HL-60/S4 (cell line): ENCODE measurements around the gene KLC1.

ENCODE experiments used
- in situ Hi-C: fragments of 300-500 bp; cut with MboI; formaldehyde crosslinking; loops from 2 replicates; pipeline ENCODE4 v1.14.3; 2022; ENCODE audit warnings: low sequenced_read_pairs

Gene KLC1

GRCh38 chr14:103657471-103657870, 28.5 kb downstream of the KLC1 start:
- in situ Hi-C loops = no loop called here

GRCh38 chr14:103659631-103660030, 30.6 kb downstream of the KLC1 start:
- in situ Hi-C loops = no loop called here

- in situ Hi-C loops = no loop called here
Measured at GRCh38 chr14:103662029-103662428, 33.0 kb downstream of the KLC1 start.

- in situ Hi-C loops = no loop called here
Measured at GRCh38 chr14:103662591-103662990, 33.6 kb downstream of the KLC1 start.

GRCh38 chr14:103663506-103663905, 34.5 kb downstream of the KLC1 start:
- in situ Hi-C loops = no loop called here

- in situ Hi-C loops = no loop called here
Measured at GRCh38 chr14:103667671-103668070, 38.7 kb downstream of the KLC1 start.

- in situ Hi-C loops = no loop called here
Measured at GRCh38 chr14:103668117-103668516, 39.1 kb downstream of the KLC1 start.

- in situ Hi-C loops = no loop called here
Measured at GRCh38 chr14:103669370-103669769, 40.4 kb downstream of the KLC1 start.

GRCh38 chr14:103671911-103672310, 42.9 kb downstream of the KLC1 start:
- in situ Hi-C loops = loop anchor here (10.0 kb wide), 1 partner anchor 97 kb away; no protein-coding TSS in a partner anchor

- in situ Hi-C loops = loop anchor here (10.0 kb wide), 1 partner anchor 101 kb away; no protein-coding TSS in a partner anchor
Measured at GRCh38 chr14:103675957-103676356, 46.9 kb downstream of the KLC1 start.

GRCh38 chr14:103676881-103677675, 48.1 kb downstream of the KLC1 start:
- in situ Hi-C loops = loop anchor here (10.0 kb wide), 1 partner anchor 102 kb away; no protein-coding TSS in a partner anchor

- in situ Hi-C loops = loop anchor here (10.0 kb wide), 1 partner anchor 105 kb away; no protein-coding TSS in a partner anchor
Measured at GRCh38 chr14:103679351-103679750, 50.3 kb downstream of the KLC1 start.

GRCh38 chr14:103680491-103681231, 51.6 kb downstream of the KLC1 start:
- in situ Hi-C loops = no loop called here

- in situ Hi-C loops = no loop called here
Measured at GRCh38 chr14:103683139-103683538, 54.1 kb downstream of the KLC1 start.

- in situ Hi-C loops = no loop called here
Measured at GRCh38 chr14:103684471-103684870, 55.5 kb downstream of the KLC1 start.

GRCh38 chr14:103684871-103685270, 55.9 kb downstream of the KLC1 start:
- in situ Hi-C loops = no loop called here

- in situ Hi-C loops = no loop called here
Measured at GRCh38 chr14:103685276-103686211, 56.5 kb downstream of the KLC1 start.

GRCh38 chr14:103686831-103687485, 57.9 kb downstream of the KLC1 start:
- in situ Hi-C loops = no loop called here

GRCh38 chr14:103687712-103688111, 58.7 kb downstream of the KLC1 start:
- in situ Hi-C loops = no loop called here

- in situ Hi-C loops = no loop called here
Measured at GRCh38 chr14:103688441-103688840, 59.4 kb downstream of the KLC1 start.
